NCI-H2107 (cell line): ENCODE results near the gene MPEG1.

Experiments used
- DNase-seq: peaks from one replicate; lab custom pipeline; 2025; lab: John Stamatoyannopoulos, UW

Gene MPEG1

DNA sequence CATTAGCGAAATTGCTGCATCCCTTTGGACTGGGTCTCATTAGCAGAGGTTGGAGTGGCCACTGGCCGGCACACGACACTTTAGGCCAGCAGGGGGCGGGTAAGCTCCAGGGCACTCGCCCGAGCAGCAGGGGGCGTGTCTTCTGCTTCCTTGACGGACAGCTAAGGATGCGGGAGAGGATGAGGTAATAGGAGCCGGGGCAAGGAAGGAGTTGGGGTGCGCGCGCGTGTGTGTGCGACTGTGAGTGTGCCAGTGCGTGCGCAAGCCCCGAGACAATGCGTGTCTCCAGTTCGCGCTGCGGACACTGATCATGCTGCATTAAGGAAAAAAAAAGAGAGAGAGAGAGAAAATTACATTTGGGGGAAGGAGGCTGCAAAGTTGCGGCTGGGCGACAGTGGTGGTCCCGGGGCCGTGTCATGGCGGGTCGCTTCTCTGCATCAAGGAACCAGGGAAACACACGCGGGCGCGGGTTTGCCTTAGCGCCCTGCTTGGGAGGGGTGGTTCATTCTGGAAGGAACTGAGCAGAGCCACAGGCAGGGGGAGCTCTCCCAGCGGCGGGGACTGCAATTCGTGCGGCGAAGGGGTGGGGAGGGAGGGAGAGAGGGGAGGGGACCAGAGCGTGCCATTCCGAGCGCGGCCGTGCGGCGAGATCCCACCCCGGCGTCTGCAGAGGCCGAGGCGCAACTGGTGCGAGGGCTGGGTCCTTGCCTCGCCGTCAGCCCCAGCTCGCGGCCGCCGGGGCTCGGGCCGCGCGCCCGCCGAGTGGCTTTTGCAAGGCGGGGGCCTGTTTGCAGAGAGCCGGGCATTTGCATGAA lies 41.0 kb downstream of the MPEG1 start, which contains the start of gene DTX4:
Gene DTX4 (plus strand): TSS at position 625 of the 815 bp plus-strand sequence. CDS start 464 bp downstream, outside the sequence.
- no peak for DNase-seq

DNA sequence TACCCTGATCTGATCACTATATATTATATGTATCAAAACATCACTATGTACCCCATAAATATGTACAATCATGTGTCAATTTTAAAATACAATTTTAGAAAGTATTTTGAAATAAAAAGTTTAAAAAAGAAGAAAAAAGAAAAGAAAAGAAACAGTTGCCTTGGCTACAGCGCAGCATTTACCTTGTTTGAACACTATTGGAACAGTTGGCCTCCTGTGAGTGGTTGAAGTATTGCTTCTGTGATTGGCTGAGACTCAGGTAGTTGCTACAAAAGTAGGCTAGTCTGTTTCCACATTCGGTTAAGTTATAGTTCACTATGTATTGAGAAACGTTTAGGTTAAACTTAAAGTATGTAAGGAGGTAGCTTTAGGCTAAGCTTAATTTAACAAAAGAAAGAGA lies 48.7 kb downstream of the MPEG1 start:
- DNase-seq: no peak
